ENCODE results near the gene GVQW3. TPM values are rescaled to one million over a fixed set of nuclear protein-coding genes. Genes with fewer than 3 reads are reported as not detected.

Gene GVQW3
- total RNA-seq, 1 donor from 2014 or later: 3.9 TPM

- Mint-ChIP-seq H3K27me3 (ENCODE audit: low read depth) (no peaks in the 10 kb centered on the region), H3K9me3 (ENCODE audit: low read depth) (peaks cover 15% of the 10 kb centered on the region), H3K4me3 (ENCODE audit: unreplicated experiment) (no peak overlapping the region), H3K4me1 (ENCODE audit: low read depth) (no peaks in the 10 kb centered on the region), H3K36me3 (ENCODE audit: low read depth) (peaks cover 38% of the 10 kb centered on the region), H3K27ac (ENCODE audit: unreplicated experiment) (no peak overlapping the region)
- no peak for DNase-seq (ENCODE audit: low spot score)
- no peak for TF ChIP-seq CTCF (IDR thresholded peaks at IDR 0.05)
Measured at GRCh38 chr11:76355172-76355571, 26.0 kb upstream of the GVQW3 start.

GRCh38 chr11:76361374-76361773 is 19.7 kb upstream of the GVQW3 start:
- Mint-ChIP-seq H3K4me1 (ENCODE audit: low read depth) (peaks cover 14% of the 10 kb centered on the region), H3K36me3 (ENCODE audit: low read depth) (no peaks in the 10 kb centered on the region), H3K27me3 (ENCODE audit: low read depth) (no peaks in the 10 kb centered on the region), H3K27ac (ENCODE audit: unreplicated experiment) (no peak overlapping the region), H3K9me3 (ENCODE audit: low read depth) (no peaks in the 10 kb centered on the region), H3K4me3 (ENCODE audit: unreplicated experiment) (no peak overlapping the region)
- TF ChIP-seq CTCF (IDR thresholded peaks at IDR 0.05): no peak
- DNase-seq (ENCODE audit: low spot score): no peak

GRCh38 chr11:76361776-76362175 is 19.3 kb upstream of the GVQW3 start:
- Mint-ChIP-seq H3K9me3 (ENCODE audit: low read depth) (no peaks in the 10 kb centered on the region), H3K27ac (ENCODE audit: unreplicated experiment) (no peak overlapping the region), H3K4me3 (ENCODE audit: unreplicated experiment) (no peak overlapping the region), H3K4me1 (ENCODE audit: low read depth) (peaks cover 14% of the 10 kb centered on the region), H3K27me3 (ENCODE audit: low read depth) (no peaks in the 10 kb centered on the region), H3K36me3 (ENCODE audit: low read depth) (no peaks in the 10 kb centered on the region)
- no peak for TF ChIP-seq CTCF (IDR thresholded peaks at IDR 0.05)
- DNase-seq (ENCODE audit: low spot score): no peak

GRCh38 chr11:76362716-76363115 is 18.4 kb upstream of the GVQW3 start:
- no peak for TF ChIP-seq CTCF (IDR thresholded peaks at IDR 0.05)
- Mint-ChIP-seq H3K36me3 (ENCODE audit: low read depth) (no peaks in the 10 kb centered on the region), H3K4me1 (ENCODE audit: low read depth) (peaks cover 15% of the 10 kb centered on the region), H3K4me3 (ENCODE audit: unreplicated experiment) (no peak overlapping the region), H3K9me3 (ENCODE audit: low read depth) (no peaks in the 10 kb centered on the region), H3K27ac (ENCODE audit: unreplicated experiment) (no peak overlapping the region), H3K27me3 (ENCODE audit: low read depth) (no peaks in the 10 kb centered on the region)
- DNase-seq (ENCODE audit: low spot score): no peak

GRCh38 chr11:76365038-76365679 is 16.0 kb upstream of the GVQW3 start:
- no peaks in the 10 kb centered on the region for H3K36me3 Mint-ChIP-seq (ENCODE audit: low read depth)
- no peaks in the 10 kb centered on the region for H3K27me3 Mint-ChIP-seq (ENCODE audit: low read depth)
- no peaks in the 10 kb centered on the region for H3K9me3 Mint-ChIP-seq (ENCODE audit: low read depth)
- H3K27ac Mint-ChIP-seq (ENCODE audit: unreplicated experiment): no peak overlapping the region
- no peak overlapping the region for H3K4me3 Mint-ChIP-seq (ENCODE audit: unreplicated experiment)
- no peak for TF ChIP-seq CTCF (IDR thresholded peaks at IDR 0.05)
- H3K4me1 Mint-ChIP-seq (ENCODE audit: low read depth): peaks cover 25% of the 10 kb centered on the region
- no peak for DNase-seq (ENCODE audit: low spot score)
